CD14-positive monocyte (primary cell): Measurements from ENCODE around the gene PAIP2. TPM values are rescaled to one million over a fixed set of nuclear protein-coding genes. Genes with fewer than 3 reads are reported as not detected.
A peak's percentile ranks its signal among the peaks of the same experiment; 100 is the strongest.

ENCODE experiments used
- DNase-seq, 3 donors: peaks; one replicate each; pipeline ENCODE4 v3.0.0-alpha.2; 2011 to 2022
- H2AFZ ChIP-seq: 2 replicates; pipeline ENCODE4 v1.6.0; 2012; ENCODE audit warnings: mild to moderate bottlenecking, low read depth, low read length, inconsistent platforms; ENCODE audit not compliant: insufficient read depth, poor library complexity, severe bottlenecking
- H3K27ac ChIP-seq, 2 donors: 1 replicate in 1 of 2; 2 replicates in 1 of 2; pipeline ENCODE4 v1.5.1; 2012 to 2013; ENCODE audit warnings: low read length in 2 of 2, control low read depth in 1 of 2, inconsistent platforms in 1 of 2, low read depth in 1 of 2, mild to moderate bottlenecking in 1 of 2
- H3K27me3 ChIP-seq, 2 donors: one replicate each; pipeline versions ENCODE4 v1.6.0 to v1.6.1; 2011 to 2013; ENCODE audit warnings: low read length in 2 of 2; ENCODE audit not compliant: control insufficient read depth in 2 of 2, insufficient read depth in 2 of 2
- H3K36me3 ChIP-seq, 2 donors: replicated peaks in 1 of 2; 1 replicate in 1 of 2; 2 replicates in 1 of 2; pipeline versions ENCODE4 v1.5.1 to v1.6.1; 2012 to 2013; ENCODE audit warnings: low read length in 2 of 2, control low read depth in 1 of 2, inconsistent platforms in 1 of 2, mild to moderate bottlenecking in 1 of 2; ENCODE audit not compliant: insufficient read depth in 2 of 2, control insufficient read depth in 1 of 2
- H3K4me1 ChIP-seq, 2 donors: 1 replicate in 1 of 2; 2 replicates in 1 of 2; pipeline versions ENCODE4 v1.5.1 to v1.6.1; 2012 to 2013; ENCODE audit warnings: low read length in 2 of 2, control low read depth in 1 of 2, inconsistent platforms in 1 of 2, mild to moderate bottlenecking in 1 of 2, moderate library complexity in 1 of 2; ENCODE audit not compliant: insufficient read depth in 2 of 2, control insufficient read depth in 1 of 2
- H3K4me2 ChIP-seq: replicated peaks from 2 replicates; pipeline ENCODE3; 2012; ENCODE audit warnings: low read length, moderate library complexity, mild to moderate bottlenecking; ENCODE audit not compliant: poor library complexity, severe bottlenecking; ENCODE audit errors: extremely low read depth
- H3K4me3 ChIP-seq, 3 experiments: fragments of 200-600 bp in 1 of 3; sonication (generic) in 1 of 3; replicated peaks in 1 of 3; 1 replicate in 2 of 3; 2 replicates in 1 of 3; pipeline ENCODE4 v1.5.1; 2011 to 2013; ENCODE audit warnings: low read length in 3 of 3, mild to moderate bottlenecking in 3 of 3, control low read depth in 2 of 3, low read depth in 2 of 3, inconsistent platforms in 1 of 3, moderate library complexity in 1 of 3
- H3K79me2 ChIP-seq: 2 replicates; pipeline ENCODE4 v1.6.0; 2012; ENCODE audit warnings: mild to moderate bottlenecking, control low read depth, inconsistent platforms, low read length, moderate library complexity; ENCODE audit not compliant: insufficient read depth
- H3K9ac ChIP-seq: 2 replicates; pipeline ENCODE4 v1.6.0; 2017; ENCODE audit warnings: low read length, mild to moderate bottlenecking; ENCODE audit not compliant: insufficient read depth, poor library complexity, severe bottlenecking
- H3K9me3 ChIP-seq, 2 donors: replicated peaks in 1 of 2; 1 replicate in 1 of 2; 2 replicates in 1 of 2; pipeline versions ENCODE4 v1.5.1 to v1.6.1; 2012 to 2013; ENCODE audit warnings: low read length in 2 of 2, control low read depth in 1 of 2; ENCODE audit not compliant: control insufficient read depth in 1 of 2, insufficient read depth in 1 of 2
- H4K20me1 ChIP-seq: 2 replicates; pipeline ENCODE4 v1.6.0; 2012; ENCODE audit warnings: mild to moderate bottlenecking, low read length, control low read depth, moderate library complexity; ENCODE audit not compliant: insufficient read depth
- H3K27ac Mint-ChIP-seq, 7 donors: one replicate each; pipeline ENCODE4 v1.8.0; 2020; ENCODE audit warnings: mild to moderate bottlenecking in 7 of 7, mixed read lengths in 7 of 7, moderate library complexity in 6 of 7, inconsistent platforms in 2 of 7
- H3K27me3 Mint-ChIP-seq, 3 donors: one replicate each; pipeline ENCODE4 v1.8.0; 2021 to 2022; ENCODE audit warnings: low read depth in 3 of 3, mild to moderate bottlenecking in 3 of 3, mixed read lengths in 3 of 3, moderate library complexity in 3 of 3, inconsistent platforms in 1 of 3
- H3K36me3 Mint-ChIP-seq, 2 donors: one replicate each; pipeline ENCODE4 v1.8.0; 2020; ENCODE audit warnings: mixed read lengths in 2 of 2, inconsistent platforms in 1 of 2, mild to moderate bottlenecking in 1 of 2
- H3K4me1 Mint-ChIP-seq: one replicate; pipeline ENCODE4 v1.8.0; 2020; ENCODE audit warnings: mild to moderate bottlenecking, mixed read lengths
- H3K4me3 Mint-ChIP-seq, 2 donors: one replicate each; pipeline ENCODE4 v1.8.0; 2020; ENCODE audit warnings: mild to moderate bottlenecking in 2 of 2, mixed read lengths in 2 of 2, moderate library complexity in 1 of 2
- H3K9me3 Mint-ChIP-seq, 7 donors: one replicate each; pipeline ENCODE4 v1.8.0; 2020 to 2022; ENCODE audit warnings: mixed read lengths in 7 of 7, mild to moderate bottlenecking in 6 of 7, moderate library complexity in 6 of 7, inconsistent platforms in 2 of 7
- CTCF ChIP-seq: fragments of 200-600 bp; IDR thresholded peaks from one replicate; pipeline ENCODE4 v1.8.0; 2022; ENCODE audit warnings: antibody characterized with exemption, mild to moderate bottlenecking
- WGBS: methylation state at CpG from one replicate; pipeline ENCODE4 v1.1.5; 2013; ENCODE audit warnings: missing lambda C conversion rate; ENCODE audit not compliant: insufficient coverage; 5-methylcytosine and 5-hydroxymethylcytosine counted together
- intact Hi-C, 2 donors: fragments of 100-400 bp; cut with micrococcal nuclease; formaldehyde crosslinking; loops; one replicate each; pipeline versions ENCODE4 v1.15.0 to v1.15.1; 2023
- polyA plus RNA-seq, 3 donors: library from polyadenylated mRNA; depleted of rRNA in 1 of 3; unstranded in 2 of 3; stranded (reverse) in 1 of 3; fragments of 300-500 nt in 2 of 3; fragments of >200 nt in 1 of 3; fragmentation: Illumina TruSeq in 2 of 3; gene quantifications; 1 replicate in 2 of 3; 2 replicates in 1 of 3; pipeline ENCODE4 v1.2.3, GENCODE V29; 2012 to 2021

The PAIP2 gene
- polyA plus RNA-seq, 3 donors = 68.3 to 325 (median 313) TPM

- peak overlapping the region; percentile 77 for H2AFZ ChIP-seq
- H3K27ac ChIP-seq = peak overlapping the region; percentile 88 to 93
- peak overlapping the region; percentile 44 to 84 (median 64) for H3K4me3 ChIP-seq
- H3K9ac ChIP-seq = peak overlapping the region; percentile 60
- no peak for TF ChIP-seq CTCF
- H3K9me3 ChIP-seq = no peaks in the 10 kb centered on the region
- 28% methylated on average over 6 of the region's 7 CpGs for whole genome bisulfite sequencing
- peaks cover 23% of the 10 kb centered on the region for H3K4me1 Mint-ChIP-seq
- H3K4me1 ChIP-seq = peaks cover 12 to 15% of the 10 kb centered on the region in 2 donors
- no peak for DNase-seq
- no peaks in the 10 kb centered on the region for H3K79me2 ChIP-seq
- no peaks in the 10 kb centered on the region for H4K20me1 ChIP-seq
- peak overlapping the region; percentile 99 for H3K4me3 Mint-ChIP-seq
- no peaks in the 10 kb centered on the region for H3K36me3 ChIP-seq
- peaks cover 0 to 1% (median 0%) of the 10 kb centered on the region in 7 donors for H3K9me3 Mint-ChIP-seq
- no peaks in the 10 kb centered on the region for H3K27me3 ChIP-seq
- H3K36me3 Mint-ChIP-seq = no peaks in the 10 kb centered on the region
- H3K4me2 ChIP-seq = peak overlapping the region; percentile 84
- H3K27ac Mint-ChIP-seq = peak overlapping the region; percentile 99 to 100 (median 100)
- intact Hi-C loops = no loop called here
- H3K27me3 Mint-ChIP-seq = peaks cover 0 to 4% (median 0%) of the 10 kb centered on the region in 3 donors
Measured at GRCh38 chr5:139403418-139403786, 61.7 kb downstream of the PAIP2 start.

DNA sequence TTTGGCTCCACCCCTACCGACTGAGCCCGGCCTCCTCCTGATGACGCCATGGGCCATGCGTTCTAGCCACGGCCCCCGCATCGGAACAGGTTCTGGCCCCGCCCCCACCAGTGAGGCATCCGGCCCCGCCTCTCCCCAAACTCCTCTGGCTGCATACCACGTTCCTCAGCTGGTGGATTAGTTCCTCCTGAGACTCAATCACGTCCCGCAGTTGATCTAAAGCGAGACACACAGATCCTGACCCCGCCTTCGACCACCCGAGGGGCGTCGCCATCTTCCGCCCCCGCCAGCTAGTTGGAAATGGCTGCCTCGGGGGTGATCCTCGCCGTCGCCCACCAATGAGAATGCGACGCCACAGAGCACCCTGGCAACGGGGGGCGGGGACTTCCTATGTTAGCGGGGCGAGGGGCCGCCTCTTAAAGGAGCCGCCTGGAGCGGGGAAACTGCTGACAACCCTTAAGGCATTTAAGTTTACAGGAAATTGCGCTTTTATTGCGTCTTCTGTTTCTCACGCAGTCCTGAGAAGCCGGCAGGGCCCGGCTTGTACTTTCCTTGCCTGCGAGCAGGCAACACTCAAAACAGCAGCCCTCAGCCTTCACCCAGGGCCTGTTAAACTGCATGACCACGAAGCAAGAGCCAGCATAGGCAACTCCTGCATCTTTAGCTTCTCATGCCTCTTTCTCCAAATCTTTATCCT is 62.3 kb downstream of the PAIP2 start, which contains the start of gene SPATA24:
Gene SPATA24, minus strand, starts transcription at position 303 of the 697 bp plus-strand sequence. Its CDS starts 29 bp downstream, at position 274.
- peaks cover 0 to 4% (median 0%) of the 10 kb centered on the region in 3 donors for H3K27me3 Mint-ChIP-seq
- H3K4me1 Mint-ChIP-seq = peaks cover 23% of the 10 kb centered on the region
- no peaks in the 10 kb centered on the region for H3K79me2 ChIP-seq

More for the DNA sequence above, 62.3 kb downstream of the PAIP2 start, which contains the start of gene SPATA24:
- peak within 1 kb of the TSS; percentile 60 for H3K9ac ChIP-seq
- H3K4me3 ChIP-seq = peak within 1 kb of the TSS; percentile 44 to 84 (median 64)
- TF ChIP-seq CTCF = no peak
- peaks cover 0 to 1% (median 0%) of the 10 kb centered on the region in 7 donors for H3K9me3 Mint-ChIP-seq
- H3K4me3 Mint-ChIP-seq = peak within 1 kb of the TSS; percentile 99
- peak within 1 kb of the TSS; percentile 99 to 100 (median 100) for H3K27ac Mint-ChIP-seq
- no peaks in the 10 kb centered on the region for H4K20me1 ChIP-seq
- peaks cover 12 to 15% of the 10 kb centered on the region in 2 donors for H3K4me1 ChIP-seq
- H2AFZ ChIP-seq = peak within 1 kb of the TSS; percentile 77
- peak within 1 kb of the TSS; percentile 84 for H3K4me2 ChIP-seq
- H3K27ac ChIP-seq = peak within 1 kb of the TSS; percentile 88 to 93
- intact Hi-C loops = no loop called here
- H3K27me3 ChIP-seq = no peaks in the 10 kb centered on the region
- under 1% methylated on average over 41 of the region's 41 CpGs for WGBS
- H3K36me3 Mint-ChIP-seq = no peaks in the 10 kb centered on the region
- peak; percentile 94 to 95 (median 94) for DNase-seq
- no peaks in the 10 kb centered on the region for H3K9me3 ChIP-seq
- no peaks in the 10 kb centered on the region for H3K36me3 ChIP-seq
